ENCODE results near the gene SLC13A3.

SLC13A3 gene

DNA sequence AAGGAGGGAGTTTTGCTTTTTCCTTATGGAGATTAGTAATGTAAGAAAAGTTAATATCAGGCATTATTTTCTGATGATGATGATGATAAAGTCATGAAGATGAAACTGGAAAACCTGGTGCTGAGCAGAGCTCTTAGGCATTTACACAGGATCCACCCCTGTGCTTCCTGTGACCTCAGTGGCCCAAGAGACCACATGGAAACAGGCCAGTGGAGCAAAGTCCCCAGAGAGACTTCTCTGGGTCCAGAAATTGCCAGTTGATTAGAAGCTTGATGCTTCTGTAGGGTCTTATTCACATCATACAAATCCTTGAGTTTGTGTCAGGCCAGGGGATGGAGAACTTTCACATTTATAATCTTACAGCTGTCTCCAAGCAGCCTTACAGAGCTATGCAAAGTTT lies 46.1 kb downstream of the SLC13A3 start:
- no peak for DNase-seq (ENCODE audit: low spot score)

GRCh38 chr20:46604551-46605133 lies 46.6 kb downstream of the SLC13A3 start:
- no peak for DNase-seq (ENCODE audit: low spot score)

GRCh38 chr20:46602429-46602828 lies 48.8 kb downstream of the SLC13A3 start:
- no peak for DNase-seq (ENCODE audit: low spot score)

- DNase-seq (ENCODE audit: low spot score), result no peak
Measured at GRCh38 chr20:46601603-46602122, 49.6 kb downstream of the SLC13A3 start.

GRCh38 chr20:46600286-46600752 lies 50.9 kb downstream of the SLC13A3 start:
- no peak for DNase-seq (ENCODE audit: low spot score)

- no peak for DNase-seq (ENCODE audit: low spot score)
Measured at GRCh38 chr20:46599227-46599987, 51.9 kb downstream of the SLC13A3 start.

GRCh38 chr20:46595933-46596332 lies 55.3 kb downstream of the SLC13A3 start:
- DNase-seq (ENCODE audit: low spot score), result no peak

GRCh38 chr20:46594725-46595124 lies 56.5 kb downstream of the SLC13A3 start:
- no peak for DNase-seq (ENCODE audit: low spot score)

DNA sequence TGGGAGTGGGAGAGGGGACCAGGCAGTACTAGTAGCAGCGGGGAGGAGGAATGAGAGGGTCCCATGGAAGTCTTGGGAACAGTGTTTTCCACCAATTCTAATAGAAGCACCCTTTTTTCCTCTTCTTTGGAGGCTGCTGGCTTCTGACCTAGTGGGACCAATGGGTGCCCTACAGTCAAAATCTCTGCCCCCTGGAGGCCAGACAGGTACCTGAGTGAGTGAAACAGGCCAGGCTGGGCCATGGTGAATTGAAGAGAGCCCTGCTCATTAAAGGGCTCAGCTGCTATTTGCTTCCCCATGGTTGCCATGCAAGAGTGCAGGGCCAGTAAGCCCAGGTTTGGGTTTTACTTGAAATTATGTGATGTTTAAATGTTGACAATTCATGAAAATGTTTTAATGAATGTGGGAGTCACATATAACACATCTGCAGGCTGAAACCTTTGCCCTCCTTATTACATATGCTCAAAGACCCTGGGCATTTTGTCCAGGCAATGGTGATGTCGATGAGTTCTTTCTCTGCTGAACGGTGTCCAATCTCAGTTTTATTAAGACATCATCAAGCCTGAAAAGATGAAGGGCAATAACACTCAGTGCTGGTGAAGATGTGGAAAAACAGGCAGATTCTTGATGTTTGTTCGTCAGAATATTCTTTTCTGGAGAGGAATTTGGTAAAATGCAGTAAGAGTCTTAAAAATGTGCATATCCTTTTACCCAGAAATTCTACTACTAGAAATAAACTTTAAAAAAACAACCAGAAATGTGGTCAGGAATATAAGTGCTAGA lies 58.5 kb downstream of the SLC13A3 start:
- DNase-seq (ENCODE audit: low spot score), result no peak

DNA sequence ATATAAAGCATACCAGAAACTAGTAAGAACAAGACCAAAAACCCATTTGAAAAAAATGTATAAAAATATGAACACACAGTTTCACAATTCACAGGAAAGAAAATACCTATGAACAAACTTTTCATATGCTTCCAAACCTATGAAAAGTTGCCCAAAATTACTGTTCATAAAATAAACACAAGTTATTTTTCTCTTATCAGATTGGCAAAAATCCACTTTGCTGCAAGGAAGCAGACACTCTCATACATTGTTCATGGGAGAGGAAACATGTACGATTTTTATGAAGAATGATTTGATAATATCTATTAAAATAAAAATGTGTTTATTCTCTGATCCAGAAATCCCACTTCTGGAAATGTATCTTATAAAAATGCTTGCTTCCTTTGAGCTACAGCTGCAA lies 60.8 kb downstream of the SLC13A3 start:
- DNase-seq (ENCODE audit: low spot score), result no peak

GRCh38 chr20:46588532-46589511 lies 62.4 kb downstream of the SLC13A3 start:
- no peak for DNase-seq (ENCODE audit: low spot score)

- DNase-seq (ENCODE audit: low spot score), result no peak
Measured at GRCh38 chr20:46587986-46588385, 63.3 kb downstream of the SLC13A3 start.

DNA sequence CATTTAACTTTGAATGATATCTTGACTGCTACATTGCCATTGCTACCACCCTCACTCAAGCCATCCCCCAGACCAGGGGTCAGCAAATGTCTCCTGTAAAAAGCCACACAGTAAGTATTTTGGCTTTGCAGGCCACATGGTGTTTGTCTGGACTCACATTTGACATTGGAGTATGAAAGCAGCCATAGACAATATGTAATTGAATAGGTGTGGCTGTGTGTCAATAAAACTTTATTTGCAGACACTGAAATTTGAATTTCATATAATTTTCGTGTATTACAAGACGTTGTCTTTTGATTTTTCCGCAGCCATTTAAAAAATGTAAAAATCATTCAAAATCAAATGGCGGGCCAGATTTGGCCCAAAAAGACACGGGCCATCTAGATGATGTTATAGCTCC lies 64.5 kb downstream of the SLC13A3 start:
- no peak for DNase-seq (ENCODE audit: low spot score)

- no peak for DNase-seq (ENCODE audit: low spot score)
Measured at GRCh38 chr20:46584508-46584907, 66.8 kb downstream of the SLC13A3 start.

DNA sequence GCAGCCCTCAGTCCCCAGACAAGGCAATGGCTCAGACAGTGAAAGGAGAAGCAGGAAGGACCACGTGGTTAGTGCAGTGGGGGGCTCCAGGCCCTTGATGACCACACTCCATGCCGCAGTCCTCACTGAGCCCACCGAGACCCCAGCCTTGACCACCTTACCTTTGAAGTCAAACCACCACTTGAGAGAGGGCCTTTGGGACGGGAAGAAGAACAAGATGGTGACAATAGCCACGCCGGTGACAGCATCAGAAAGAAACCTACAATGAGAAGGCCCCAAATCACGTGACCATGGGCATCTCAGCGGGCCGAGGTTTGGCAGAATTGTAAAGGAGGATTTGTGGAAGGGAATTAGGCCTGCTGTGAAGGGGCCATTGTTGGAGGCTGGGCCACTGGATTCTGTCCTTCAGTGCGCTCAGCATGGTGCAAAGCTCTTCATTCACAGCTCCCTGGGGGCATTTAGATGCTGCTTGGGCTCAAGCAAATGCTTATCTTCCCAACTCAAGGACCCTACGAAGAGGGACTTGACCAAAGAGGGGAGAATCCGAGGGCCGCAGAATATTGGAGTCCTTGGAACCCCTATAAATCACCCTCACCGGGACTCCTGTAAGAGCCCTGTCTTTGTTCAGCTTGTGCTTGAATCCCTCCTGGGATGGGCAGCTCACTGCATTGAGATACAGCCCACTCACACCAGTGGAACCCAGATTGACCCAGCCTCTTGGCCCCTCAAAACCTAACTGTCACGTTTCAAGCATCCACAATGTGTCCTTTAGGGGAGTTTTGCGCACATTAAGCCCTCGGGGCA lies 67.6 kb downstream of the SLC13A3 start:
- DNase-seq (ENCODE audit: low spot score), result no peak

GRCh38 chr20:46582648-46583047 lies 68.6 kb downstream of the SLC13A3 start:
- no peak for DNase-seq (ENCODE audit: low spot score)

DNA sequence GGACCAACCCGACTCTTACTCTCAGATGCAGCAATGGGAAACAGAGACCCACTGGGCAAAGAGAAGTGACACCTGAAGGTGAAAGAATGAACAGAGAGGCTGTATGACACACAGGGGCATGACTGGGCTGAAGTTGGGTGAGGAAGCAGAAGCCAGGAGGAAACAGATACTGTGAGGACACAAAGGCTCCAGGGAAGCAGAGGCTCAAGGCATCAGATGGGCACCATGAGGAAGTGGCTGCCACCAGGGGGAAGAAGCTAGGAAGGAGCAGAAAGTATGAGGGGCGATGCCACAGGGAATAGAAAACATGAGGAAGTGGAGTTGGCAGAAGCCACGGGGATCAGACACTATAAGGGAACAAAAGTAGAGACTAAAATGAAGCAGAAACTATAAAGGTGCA lies 69.9 kb downstream of the SLC13A3 start:
- no peak for DNase-seq (ENCODE audit: low spot score)

DNA sequence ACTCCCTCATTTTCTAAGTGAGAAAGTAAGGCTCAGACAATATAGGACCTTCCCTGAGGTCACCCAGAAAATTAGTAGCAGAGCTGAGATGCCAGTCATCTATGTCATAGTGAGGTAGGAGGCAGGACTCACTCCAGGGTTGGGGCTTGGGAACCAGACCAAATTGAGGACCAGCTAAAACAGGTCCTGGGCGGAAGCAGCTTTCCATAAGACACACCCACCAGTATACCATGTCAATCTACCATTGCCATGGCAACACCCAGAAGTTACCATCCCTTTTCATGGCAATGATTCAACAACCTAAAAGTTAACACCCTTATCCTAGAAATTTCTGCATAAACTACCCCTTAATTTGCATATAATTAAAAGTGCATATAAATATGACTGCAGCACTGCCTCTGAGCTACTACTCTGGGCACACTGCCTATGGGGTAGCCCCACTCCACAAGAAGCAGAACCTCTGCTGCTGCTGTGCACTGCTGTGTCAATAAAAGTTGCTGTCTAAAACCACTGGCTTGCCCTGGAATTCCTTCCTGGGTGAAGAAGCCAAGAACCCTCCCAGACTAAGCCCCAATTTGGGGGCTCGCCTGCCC lies 70.5 kb downstream of the SLC13A3 start:
- peak; percentile 24 for DNase-seq (ENCODE audit: low spot score)

GRCh38 chr20:46578745-46579144 lies 72.5 kb downstream of the SLC13A3 start:
- no peak for DNase-seq (ENCODE audit: low spot score)

DNA sequence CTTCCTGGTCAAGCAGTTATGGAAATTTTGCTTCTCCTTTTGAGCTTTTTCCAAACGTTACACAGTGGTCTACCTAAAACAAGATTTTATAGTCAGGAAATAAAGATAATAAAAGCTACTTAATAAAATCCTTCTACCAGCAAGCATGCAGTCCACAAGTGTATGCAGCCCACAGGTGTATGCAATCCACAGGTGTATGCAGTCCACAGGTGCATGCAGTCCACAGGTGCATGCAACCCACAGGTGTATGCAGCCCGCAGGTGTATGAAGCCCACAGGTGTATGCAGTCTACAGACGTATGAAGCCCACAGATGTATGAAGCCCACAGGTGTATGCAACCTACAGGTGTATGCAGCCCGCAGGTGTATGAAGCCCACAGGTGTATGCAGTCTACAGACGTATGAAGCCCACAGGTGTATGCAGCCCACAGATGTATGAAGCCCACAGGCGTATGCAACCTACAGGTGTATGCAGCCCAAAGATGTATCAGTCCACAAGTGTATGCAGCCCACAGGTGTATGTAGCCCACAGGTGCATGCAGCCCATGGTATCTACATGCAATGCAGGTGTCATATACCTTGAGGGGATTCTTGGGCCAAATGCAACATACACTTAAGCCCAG lies 74.4 kb downstream of the SLC13A3 start:
- DNase-seq (ENCODE audit: low spot score), result no peak

All from RKO (cell line).